Pancreas (tissue), 10 donors: Measurements from ENCODE around the gene ZCWPW1. TPM values are rescaled to one million over a fixed set of nuclear protein-coding genes. Genes with fewer than 3 reads are reported as not detected.

Experiments
- ATAC-seq, 4 donors: fragments of 200-7000 bp; cut with Tn5 transposase; one replicate each; pipeline versions ENCODE4 v1.8.0 to v1.9.1; 2020; ENCODE audit warnings: mild to moderate bottlenecking in 4 of 4, moderate library complexity in 4 of 4
- DNase-seq, 6 donors: peaks; one replicate each; pipeline ENCODE4 v3.0.0-alpha.2; 2020
- FAIRE-seq: peaks from 2 replicates; lab custom pipeline; 2012; peaks lifted over from hg19 to GRCh38; lab: Jason Lieb, UNC
- H3K27ac ChIP-seq, 4 donors: fragments of 200-600 bp; sonication (generic); 1 replicate in 3 of 4; 2 replicates in 1 of 4; pipeline versions ENCODE4 v1.5.0 to v1.8.0; 2020
- H3K27me3 ChIP-seq, 4 donors: fragments of 200-600 bp; one replicate each; pipeline ENCODE4 v1.8.0; 2021
- H3K36me3 ChIP-seq, 3 donors: fragments of 200-600 bp; sonication (generic) in 1 of 3; one replicate each; pipeline versions ENCODE4 v1.5.0 to v1.8.0; 2020 to 2021
- H3K4me1 ChIP-seq, 3 donors: fragments of 200-600 bp; one replicate each; pipeline ENCODE4 v1.8.0; 2021
- H3K4me3 ChIP-seq, 4 donors: fragments of 200-600 bp; sonication (generic) in 2 of 4; one replicate each; pipeline versions ENCODE4 v1.5.0 to v1.8.0; 2020 to 2021
- H3K9me3 ChIP-seq, 4 donors: fragments of 200-600 bp; one replicate each; pipeline ENCODE4 v1.8.0; 2021
- WGBS, 2 donors: extraction: QIAGEN DNeasy Blood & Tissue Kit; methylation state at CpG; one replicate each; pipeline ENCODE4 v1.1.7; 2013; 5-methylcytosine and 5-hydroxymethylcytosine counted together
- intact Hi-C, 3 donors: fragments of 100-400 bp; cut with DNase I; formaldehyde crosslinking; loops; one replicate each; pipeline versions ENCODE4 v1.11.1 to v1.14.2; 2022
- polyA plus RNA-seq, 2 donors: library from polyadenylated mRNA; stranded (reverse); fragments of 200-250 nt; gene quantifications; one replicate each; pipeline ENCODE4 v1.2.3, GENCODE V29; 2013
- total RNA-seq, 6 donors: library from RNA; stranded (reverse); fragmentation: NEBNext Ultra II Directional in 4 of 6; extraction: Animal tissue kit (Norgen Biotek cat#: 25700) in 4 of 6; gene quantifications; one replicate each; pipeline versions ENCODE4 v1.2.1 to v1.2.4, GENCODE V29; 2021 to 2023
- TF ChIP-seq, protein P1 (sequence below), 4 donors: fragments of 200-600 bp; sonication (generic) in 3 of 4; IDR thresholded peaks; one replicate each; pipeline versions ENCODE4 v1.5.0 to v1.8.0; 2021; ENCODE audit warnings: antibody characterized with exemption in 4 of 4
- donor health status: healthy with polysubstance abuse.
- donor health status: DM: no; HTN: no; CAD: no; lungs with moderate emphysema.
- donor health status: DM: no; HTN: no; CAD: no.
- donor health status: control.
- donor health status: control.
- donor health status: Bipolar disorder and iron deficiency.
- donor health status: DM: yes; HTN: yes; CAD: no.
- donor health status: DM: no; HTN: no; CAD: no.
- donor health status: DM: no; HTN: no; CAD: no.
- donor health status: DM: yes; HTN: yes; CAD: no.

ZCWPW1 gene
- total and polyA plus RNA-seq, 8 donors: 1.6 to 18.9 (median 2.3) TPM

DNA sequence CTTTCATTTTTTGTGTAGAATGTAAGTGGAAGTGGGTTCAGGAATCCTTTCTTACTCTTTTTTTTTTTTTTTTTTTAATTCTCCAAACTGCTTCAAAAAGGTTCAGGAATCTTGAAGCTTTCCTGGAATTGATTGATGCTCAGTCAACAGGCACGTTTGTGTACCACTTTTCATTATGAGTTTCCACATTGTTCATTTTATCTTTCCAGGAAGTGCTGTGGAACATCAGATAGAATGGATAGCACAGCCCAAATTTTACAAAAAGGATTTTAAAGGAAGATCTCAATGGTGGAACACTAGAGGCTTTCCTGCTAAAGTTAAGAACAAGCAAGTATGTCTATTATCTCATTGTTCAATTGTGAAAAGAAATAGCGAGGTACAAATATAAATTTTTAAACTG lies 9.7 kb upstream of the ZCWPW1 start:
- peaks cover 0 to 10% (median 7%) of the 10 kb centered on the region in 3 donors for H3K4me1 ChIP-seq
- TF ChIP-seq, protein P1, sequence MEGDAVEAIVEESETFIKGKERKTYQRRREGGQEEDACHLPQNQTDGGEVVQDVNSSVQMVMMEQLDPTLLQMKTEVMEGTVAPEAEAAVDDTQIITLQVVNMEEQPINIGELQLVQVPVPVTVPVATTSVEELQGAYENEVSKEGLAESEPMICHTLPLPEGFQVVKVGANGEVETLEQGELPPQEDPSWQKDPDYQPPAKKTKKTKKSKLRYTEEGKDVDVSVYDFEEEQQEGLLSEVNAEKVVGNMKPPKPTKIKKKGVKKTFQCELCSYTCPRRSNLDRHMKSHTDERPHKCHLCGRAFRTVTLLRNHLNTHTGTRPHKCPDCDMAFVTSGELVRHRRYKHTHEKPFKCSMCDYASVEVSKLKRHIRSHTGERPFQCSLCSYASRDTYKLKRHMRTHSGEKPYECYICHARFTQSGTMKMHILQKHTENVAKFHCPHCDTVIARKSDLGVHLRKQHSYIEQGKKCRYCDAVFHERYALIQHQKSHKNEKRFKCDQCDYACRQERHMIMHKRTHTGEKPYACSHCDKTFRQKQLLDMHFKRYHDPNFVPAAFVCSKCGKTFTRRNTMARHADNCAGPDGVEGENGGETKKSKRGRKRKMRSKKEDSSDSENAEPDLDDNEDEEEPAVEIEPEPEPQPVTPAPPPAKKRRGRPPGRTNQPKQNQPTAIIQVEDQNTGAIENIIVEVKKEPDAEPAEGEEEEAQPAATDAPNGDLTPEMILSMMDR (IDR thresholded peaks at IDR 0.05): no peak
- FAIRE-seq (no peak), DNase-seq (no peak), ATAC-seq (no peak)
- H3K27ac ChIP-seq: no peak overlapping the region
- no peaks in the 10 kb centered on the region for H3K27me3 ChIP-seq
- 46 to 49% methylated on average over 2 of the region's 2 CpGs for WGBS, 2 donors
- no peaks in the 10 kb centered on the region for H3K9me3 ChIP-seq
- H3K4me3 ChIP-seq: no peak overlapping the region
- H3K36me3 ChIP-seq: peaks cover 0 to 8% (median 0%) of the 10 kb centered on the region in 3 donors
- intact Hi-C loops: no loop called here

DNA sequence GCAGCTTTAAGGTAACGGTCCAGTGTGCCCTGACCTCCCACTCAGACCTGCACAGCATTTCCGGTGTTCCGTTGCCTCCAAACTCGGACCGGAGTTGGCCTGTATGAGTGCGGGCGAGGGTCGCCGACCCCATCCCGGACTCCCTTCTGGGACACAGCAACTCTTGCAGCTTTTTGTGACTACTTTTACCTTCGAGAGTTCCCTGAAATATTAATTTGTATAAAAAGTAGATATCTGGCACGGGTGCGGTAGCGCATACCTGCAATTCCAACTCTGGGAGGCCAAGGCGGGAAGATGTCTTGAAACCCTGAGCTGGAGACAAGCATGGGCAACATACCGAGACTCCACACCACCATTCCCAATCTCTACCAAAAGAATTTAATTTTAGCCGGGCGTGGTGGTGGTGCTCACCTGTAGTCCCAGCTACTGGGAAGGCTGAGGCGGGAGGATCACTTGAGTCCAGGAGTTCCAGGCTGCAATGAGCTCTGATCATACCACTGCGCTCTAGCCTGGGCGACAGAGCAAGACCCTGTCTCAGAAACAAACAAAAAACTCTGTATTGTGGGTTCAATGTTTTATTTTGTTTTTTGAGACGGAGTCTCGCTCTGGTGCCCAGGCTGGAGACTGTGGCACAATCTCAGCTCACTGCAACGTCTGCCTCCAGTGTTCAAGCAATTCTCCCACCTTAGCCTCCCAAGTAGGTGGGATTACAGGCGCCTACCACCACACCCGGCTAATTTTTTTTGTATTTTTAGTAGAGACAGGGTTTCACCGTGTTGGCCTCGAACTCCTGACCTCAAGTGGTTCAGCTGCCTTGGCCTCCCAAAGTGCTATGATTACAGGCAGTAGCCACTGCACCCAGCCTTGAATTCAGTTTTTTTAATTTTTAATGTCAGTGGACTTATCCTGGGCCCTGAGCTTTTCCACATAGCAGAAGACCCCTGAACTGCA lies 8.9 kb upstream of the ZCWPW1 start:
- Histone ChIP-seq H3K36me3 (peaks cover 0 to 12% (median 0%) of the 10 kb centered on the region in 3 donors), H3K27me3 (no peaks in the 10 kb centered on the region), H3K9me3 (no peaks in the 10 kb centered on the region), H3K4me3 (peak overlapping the region in 2 of 4 donors; percentile 87 to 88), H3K4me1 (peaks cover 0 to 10% (median 7%) of the 10 kb centered on the region in 3 donors), H3K27ac (peak overlapping the region in 1 of 4 donors; percentile 94)
- TF ChIP-seq, protein P1 (IDR thresholded peaks at IDR 0.05): no peak
- intact Hi-C loops: no loop called here
- 87 to 90% methylated on average over 28 of the region's 28 CpGs for WGBS, 2 donors
- FAIRE-seq: no peak
- ATAC-seq: no peak
- peak in 4 of 6 donors; percentile 21 to 53 (median 36) for DNase-seq

DNA sequence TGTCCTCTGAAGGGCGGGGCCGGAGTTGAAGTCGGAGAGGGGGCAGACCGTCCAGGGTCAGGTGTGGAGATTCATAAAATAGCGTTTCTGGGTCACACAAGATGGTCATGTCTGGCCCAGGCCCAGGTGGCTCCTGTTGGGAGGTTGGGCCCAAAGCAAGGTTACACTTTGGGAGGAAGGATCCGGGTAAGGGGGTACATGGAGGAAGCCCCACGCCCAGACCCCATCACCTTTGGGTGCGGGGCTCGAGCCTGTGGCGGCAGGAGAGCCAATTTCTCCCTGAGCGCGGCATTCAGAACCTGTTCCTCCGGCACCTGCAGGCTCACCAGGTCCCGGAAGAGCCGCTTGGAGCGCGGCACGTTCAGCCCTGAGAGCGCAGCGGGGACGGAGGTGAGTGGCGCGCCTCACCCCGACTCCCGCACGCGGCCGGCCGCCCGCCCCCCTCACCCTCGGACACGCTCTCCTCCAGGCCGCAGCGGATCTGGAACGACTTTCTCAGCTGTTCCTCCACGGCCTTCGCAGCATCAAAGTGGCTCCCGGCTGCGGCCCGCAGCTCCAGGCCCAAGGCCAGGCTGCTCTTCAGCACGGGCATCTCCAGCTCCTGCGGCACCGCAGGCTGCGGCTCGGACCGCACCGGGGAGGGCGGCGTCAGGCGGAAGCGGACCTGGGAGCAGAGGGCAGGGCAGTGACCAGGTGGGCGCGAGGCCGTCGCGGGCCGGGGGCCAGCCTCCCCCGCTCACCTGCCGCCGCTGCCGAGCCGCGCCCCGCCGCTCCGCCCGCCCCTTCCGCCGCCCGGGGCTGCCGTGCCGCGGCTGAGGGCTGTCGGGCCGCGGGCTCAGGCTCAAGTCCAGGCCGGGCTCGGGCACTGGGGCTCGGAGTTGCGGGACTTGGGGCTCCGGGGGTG lies 7.2 kb upstream of the ZCWPW1 start:
- intact Hi-C loops: no loop called here
- Histone ChIP-seq H3K4me3 (peak overlapping the region; percentile 70 to 88 (median 82)), H3K36me3 (peaks cover 0 to 12% (median 0%) of the 10 kb centered on the region in 3 donors), H3K27ac (peak overlapping the region; percentile 86 to 94 (median 92)), H3K9me3 (no peaks in the 10 kb centered on the region), H3K27me3 (no peaks in the 10 kb centered on the region), H3K4me1 (peaks cover 0 to 19% (median 10%) of the 10 kb centered on the region in 3 donors)
- ATAC-seq: peak; percentile 42 to 61 (median 50)
- no peak for FAIRE-seq
- TF ChIP-seq, protein P1 (IDR thresholded peaks at IDR 0.05): no peak
- DNase-seq: peak; percentile 43 to 86 (median 64)
- WGBS, 2 donors: 1% methylated on average over 56 to 81 of the region's 81 CpGs

DNA sequence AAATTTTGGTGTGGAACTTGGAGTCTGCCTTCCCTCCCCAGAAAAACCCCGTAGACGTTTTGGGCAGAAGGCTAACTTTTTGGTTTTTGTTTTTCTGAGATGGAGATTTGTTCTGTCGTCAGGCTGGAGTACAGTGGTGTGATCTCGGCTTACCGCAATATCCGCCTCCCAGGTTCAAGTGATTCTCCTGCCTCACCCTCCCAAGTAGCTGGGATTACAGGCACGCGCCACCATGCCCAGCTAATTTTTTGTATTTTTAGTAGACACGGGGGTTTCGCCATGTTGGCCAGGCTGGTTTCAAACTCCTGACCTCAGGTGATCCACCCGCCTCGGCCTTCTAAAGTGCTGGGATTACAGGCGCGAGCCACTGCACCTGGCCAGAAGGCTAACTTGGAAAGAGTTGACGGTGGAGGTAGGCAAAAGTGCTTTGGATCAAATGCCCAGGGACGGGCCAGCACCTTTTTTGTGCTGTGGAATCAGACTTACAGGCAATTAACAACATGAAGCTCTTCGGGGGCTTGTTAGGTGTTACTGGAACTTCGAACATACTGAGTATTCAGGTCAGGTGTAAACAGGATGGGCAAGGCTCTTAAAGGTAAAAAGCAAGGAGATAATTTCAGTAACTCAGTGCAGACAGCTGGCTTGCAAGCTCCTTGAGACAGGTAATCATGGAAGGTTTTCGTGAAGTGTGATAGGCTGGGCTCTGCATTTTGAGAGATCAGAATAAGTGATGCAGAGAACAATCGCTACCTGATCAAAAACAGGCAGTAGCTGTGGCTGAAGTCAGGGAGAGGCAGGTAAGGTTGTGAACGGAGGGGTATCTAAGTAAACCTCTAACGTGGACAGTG lies 6.0 kb upstream of the ZCWPW1 start:
- H3K4me3 ChIP-seq: peak overlapping the region in 3 of 4 donors; percentile 77 to 88 (median 87)
- intact Hi-C loops: no loop called here
- TF ChIP-seq, protein P1 (IDR thresholded peaks at IDR 0.05): no peak
- no peak for ATAC-seq
- WGBS, 2 donors: 73 to 76% methylated on average over 22 of the region's 22 CpGs
- no peaks in the 10 kb centered on the region for H3K9me3 ChIP-seq
- peaks cover 0 to 12% (median 0%) of the 10 kb centered on the region in 3 donors for H3K36me3 ChIP-seq
- H3K27me3 ChIP-seq: no peaks in the 10 kb centered on the region
- no peak for FAIRE-seq
- no peak for DNase-seq
- H3K4me1 ChIP-seq: peaks cover 0 to 20% (median 10%) of the 10 kb centered on the region in 3 donors
- peak overlapping the region in 2 of 4 donors; percentile 94 for H3K27ac ChIP-seq
